Chondrocyte (in vitro differentiated cells): ENCODE measurements around the gene WSCD2. TPM values are rescaled to one million over a fixed set of nuclear protein-coding genes. Genes with fewer than 3 reads are reported as not detected.

ENCODE experiments used
- DNase-seq: peaks from one replicate; pipeline ENCODE4 v3.0.0; 2021; ENCODE audit warnings: mixed read lengths, low spot score
- H3K27ac Mint-ChIP-seq: one replicate; pipeline ENCODE4 v1.8.0; 2021; ENCODE audit warnings: mild to moderate bottlenecking, moderate library complexity, mixed read lengths; ENCODE audit not compliant: unreplicated experiment
- H3K27me3 Mint-ChIP-seq: 2 replicates; pipeline ENCODE4 v1.8.0; 2021; ENCODE audit warnings: low read depth, mixed read lengths
- H3K36me3 Mint-ChIP-seq: 2 replicates; pipeline ENCODE4 v1.8.0; 2021; ENCODE audit warnings: low read depth, mixed read lengths
- H3K4me1 Mint-ChIP-seq: 2 replicates; pipeline ENCODE4 v1.8.0; 2021; ENCODE audit warnings: low read depth, mild to moderate bottlenecking, mixed read lengths
- H3K4me3 Mint-ChIP-seq: one replicate; pipeline ENCODE4 v1.8.0; 2021; ENCODE audit warnings: mild to moderate bottlenecking, moderate library complexity, mixed read lengths; ENCODE audit not compliant: unreplicated experiment
- H3K9me3 Mint-ChIP-seq: 2 replicates; pipeline ENCODE4 v1.8.0; 2021; ENCODE audit warnings: low read depth, mixed read lengths
- total RNA-seq: library from RNA; stranded (reverse); gene quantifications from 3 replicates; pipeline ENCODE4 v1.2.1, GENCODE V29; 2021
- TF ChIP-seq, protein P1 (sequence below): fragments of 200-600 bp; sonication (generic); IDR thresholded peaks from 2 replicates; pipeline ENCODE4 v1.5.0; 2021; ENCODE audit warnings: antibody characterized with exemption, mild to moderate bottlenecking, moderate library complexity

Gene WSCD2
- total RNA-seq, 1 donor from 2014 or later = 0.32 TPM

DNA sequence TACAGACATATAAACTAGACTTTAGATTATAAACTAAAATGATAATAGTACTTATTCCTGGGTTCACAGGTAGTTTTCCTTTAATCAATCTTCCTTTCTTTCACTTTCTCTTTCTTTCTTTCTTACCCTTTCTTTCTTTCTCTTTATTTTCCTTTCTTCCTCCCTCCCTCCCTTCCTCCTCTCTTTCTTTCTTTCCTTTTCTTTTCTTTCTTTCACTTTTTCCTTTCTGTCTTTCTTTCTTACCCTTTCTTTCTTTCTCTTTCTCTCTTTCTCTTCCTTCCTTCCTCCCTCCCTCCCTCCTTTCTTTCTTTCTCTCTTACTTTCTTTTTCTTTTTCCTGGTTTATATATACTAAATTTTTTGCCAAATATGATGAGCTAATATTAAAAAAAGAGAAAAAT, 148.5 kb downstream of the WSCD2 start:
- no peak for DNase-seq
- no peak overlapping the region for H3K4me3 Mint-ChIP-seq
- no peaks in the 10 kb centered on the region for H3K9me3 Mint-ChIP-seq
- no peaks in the 10 kb centered on the region for H3K36me3 Mint-ChIP-seq
- TF ChIP-seq, protein P1, sequence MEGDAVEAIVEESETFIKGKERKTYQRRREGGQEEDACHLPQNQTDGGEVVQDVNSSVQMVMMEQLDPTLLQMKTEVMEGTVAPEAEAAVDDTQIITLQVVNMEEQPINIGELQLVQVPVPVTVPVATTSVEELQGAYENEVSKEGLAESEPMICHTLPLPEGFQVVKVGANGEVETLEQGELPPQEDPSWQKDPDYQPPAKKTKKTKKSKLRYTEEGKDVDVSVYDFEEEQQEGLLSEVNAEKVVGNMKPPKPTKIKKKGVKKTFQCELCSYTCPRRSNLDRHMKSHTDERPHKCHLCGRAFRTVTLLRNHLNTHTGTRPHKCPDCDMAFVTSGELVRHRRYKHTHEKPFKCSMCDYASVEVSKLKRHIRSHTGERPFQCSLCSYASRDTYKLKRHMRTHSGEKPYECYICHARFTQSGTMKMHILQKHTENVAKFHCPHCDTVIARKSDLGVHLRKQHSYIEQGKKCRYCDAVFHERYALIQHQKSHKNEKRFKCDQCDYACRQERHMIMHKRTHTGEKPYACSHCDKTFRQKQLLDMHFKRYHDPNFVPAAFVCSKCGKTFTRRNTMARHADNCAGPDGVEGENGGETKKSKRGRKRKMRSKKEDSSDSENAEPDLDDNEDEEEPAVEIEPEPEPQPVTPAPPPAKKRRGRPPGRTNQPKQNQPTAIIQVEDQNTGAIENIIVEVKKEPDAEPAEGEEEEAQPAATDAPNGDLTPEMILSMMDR = no peak
- no peaks in the 10 kb centered on the region for H3K4me1 Mint-ChIP-seq
- peaks cover 35% of the 10 kb centered on the region for H3K27me3 Mint-ChIP-seq
- no peak overlapping the region for H3K27ac Mint-ChIP-seq

DNA sequence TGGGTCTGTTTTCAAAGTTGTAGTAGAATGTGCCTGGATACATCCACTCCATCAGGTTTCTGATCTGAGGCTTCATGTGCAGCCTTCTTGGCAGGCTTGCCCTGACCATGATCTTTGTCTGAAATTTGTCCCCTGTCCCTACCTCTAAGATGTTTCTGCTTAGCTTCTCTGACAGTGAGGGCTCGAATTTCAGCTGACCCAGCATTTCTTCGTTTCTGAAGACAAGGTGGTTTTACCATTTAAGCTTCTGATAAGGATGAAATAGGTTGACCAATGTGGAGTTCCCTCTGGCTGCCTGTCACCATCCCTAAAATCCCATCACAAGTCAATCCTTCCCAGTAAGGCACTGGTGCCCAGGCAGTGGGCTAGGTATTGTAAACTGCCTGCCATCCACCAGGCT, 153.1 kb downstream of the WSCD2 start:
- no peak for DNase-seq
- TF ChIP-seq, protein P1 = no peak
- H3K4me1 Mint-ChIP-seq = no peaks in the 10 kb centered on the region
- no peak overlapping the region for H3K4me3 Mint-ChIP-seq
- H3K27me3 Mint-ChIP-seq = peaks cover 24% of the 10 kb centered on the region
- H3K9me3 Mint-ChIP-seq = no peaks in the 10 kb centered on the region
- no peaks in the 10 kb centered on the region for H3K36me3 Mint-ChIP-seq
- H3K27ac Mint-ChIP-seq = no peak overlapping the region

DNA sequence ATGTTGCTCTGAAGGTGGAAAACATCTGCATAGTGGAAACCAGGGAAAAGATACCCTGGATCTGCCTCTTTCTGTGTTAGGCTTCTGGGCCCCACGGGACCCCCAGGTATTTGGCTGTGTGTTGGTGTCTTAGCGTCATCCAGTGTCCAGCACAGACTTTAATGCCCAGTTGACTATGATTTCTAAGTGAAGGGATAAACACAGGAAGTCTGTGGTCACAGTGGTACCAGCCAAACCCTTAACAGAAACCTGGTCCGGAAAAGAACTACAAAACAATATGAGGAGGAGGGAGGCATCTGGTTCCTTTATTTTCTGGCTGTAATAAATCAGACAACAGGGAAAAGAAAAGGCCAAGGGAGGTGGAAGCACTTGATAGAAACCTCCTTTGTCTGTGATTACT, 153.6 kb downstream of the WSCD2 start:
- no peaks in the 10 kb centered on the region for H3K9me3 Mint-ChIP-seq
- no peak for DNase-seq
- no peak overlapping the region for H3K4me3 Mint-ChIP-seq
- H3K27me3 Mint-ChIP-seq = peaks cover 23% of the 10 kb centered on the region
- no peaks in the 10 kb centered on the region for H3K4me1 Mint-ChIP-seq
- no peaks in the 10 kb centered on the region for H3K36me3 Mint-ChIP-seq
- no peak overlapping the region for H3K27ac Mint-ChIP-seq
- TF ChIP-seq, protein P1 = no peak

DNA sequence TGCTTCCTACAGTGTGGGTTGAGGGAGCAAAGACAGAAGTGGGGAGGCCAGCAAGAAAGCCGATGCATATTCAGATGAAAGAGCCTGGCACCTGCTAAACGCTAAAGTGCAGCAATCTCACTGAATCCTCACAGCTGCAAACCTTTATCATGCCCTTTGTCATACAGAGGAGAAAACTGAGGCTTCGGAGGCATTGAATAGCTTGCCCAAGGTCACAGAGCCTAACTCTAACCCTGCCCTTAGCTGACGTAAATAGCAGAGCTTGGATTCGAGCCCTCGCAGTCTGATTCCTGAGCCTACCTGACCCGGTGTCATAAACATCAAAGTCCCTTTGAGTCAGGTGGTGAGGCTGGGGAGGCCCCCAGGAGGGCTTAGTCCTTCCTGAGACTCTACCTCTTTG, 155.1 kb downstream of the WSCD2 start:
- Mint-ChIP-seq H3K9me3 (no peaks in the 10 kb centered on the region), H3K4me1 (no peaks in the 10 kb centered on the region), H3K36me3 (peaks cover 7% of the 10 kb centered on the region), H3K4me3 (no peak overlapping the region), H3K27ac (no peak overlapping the region), H3K27me3 (peaks cover 13% of the 10 kb centered on the region)
- TF ChIP-seq, protein P1 = no peak
- no peak for DNase-seq

DNA sequence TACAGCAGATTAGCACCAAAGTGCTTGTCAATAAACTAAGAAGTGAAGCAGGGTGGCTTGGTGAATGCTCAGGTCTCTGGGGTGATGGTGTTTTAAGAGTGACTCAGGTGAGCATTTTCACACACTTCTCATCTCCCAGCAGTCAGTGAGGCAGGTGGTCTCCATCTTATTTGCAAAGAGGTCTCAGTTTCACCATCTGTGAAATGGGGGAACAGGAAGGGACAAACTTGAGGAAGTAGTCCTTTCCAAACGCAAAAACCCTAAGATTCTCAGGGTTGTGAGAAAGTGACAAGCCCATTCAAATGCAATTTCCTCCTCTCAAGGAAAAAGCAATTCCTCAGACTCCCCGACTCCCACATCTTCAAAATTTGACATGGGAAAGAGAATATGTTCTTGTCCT, 155.9 kb downstream of the WSCD2 start:
- Mint-ChIP-seq H3K27me3 (peaks cover 9% of the 10 kb centered on the region), H3K36me3 (peaks cover 12% of the 10 kb centered on the region), H3K27ac (no peak overlapping the region), H3K9me3 (no peaks in the 10 kb centered on the region), H3K4me1 (no peaks in the 10 kb centered on the region), H3K4me3 (no peak overlapping the region)
- TF ChIP-seq, protein P1 = no peak
- DNase-seq = no peak
